Sigmoid colon (tissue), 4 donors: ENCODE measurements around the gene KRR1.

Experiments used
- POLR2A ChIP-seq, 2 donors: fragments of 450-650 bp; IDR thresholded peaks; one replicate each; pipeline ENCODE4 v1.6.1; 2016; ENCODE audit warnings: antibody characterized with exemption in 2 of 2, mild to moderate bottlenecking in 2 of 2, moderate library complexity in 2 of 2
- POLR2AphosphoS5 ChIP-seq, 4 donors: sonication (generic); formaldehyde crosslinking; IDR thresholded peaks; one replicate each; pipeline ENCODE4 v1.6.1; 2017; ENCODE audit warnings: antibody characterized with exemption in 4 of 4

DNA sequence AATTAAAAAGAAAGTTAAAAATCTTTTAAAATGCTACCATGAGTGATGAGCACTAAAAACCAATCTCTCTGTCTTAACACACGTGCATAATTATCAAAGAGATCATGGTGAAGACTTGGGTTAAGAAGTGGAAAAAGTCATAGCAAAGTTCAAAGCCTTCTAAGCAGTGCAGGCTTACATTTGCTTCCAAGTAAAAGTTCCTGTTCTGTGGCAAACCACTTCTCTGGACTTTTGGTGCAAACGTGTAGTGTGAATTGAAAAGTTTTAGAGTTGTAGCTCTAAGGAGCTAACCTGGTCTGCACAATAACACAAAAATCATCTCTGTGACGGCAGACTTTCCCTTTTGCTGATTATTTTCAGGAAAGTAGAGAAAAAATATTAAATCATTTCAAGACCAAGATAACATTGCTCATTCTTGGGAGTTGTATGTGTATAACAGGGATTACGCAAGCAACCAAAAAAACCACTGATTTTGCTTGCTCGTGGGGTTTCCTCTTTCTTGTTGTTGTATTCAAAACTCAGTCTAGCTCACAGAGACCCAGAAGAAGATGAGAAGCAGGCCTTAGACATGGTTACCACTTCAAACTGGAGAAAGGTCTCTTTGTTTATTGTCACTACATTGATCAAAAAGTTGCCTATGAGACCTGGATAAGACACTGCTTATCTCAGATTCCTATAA, 33.2 kb downstream of the KRR1 start:
- TF ChIP-seq POLR2A (IDR thresholded peaks at IDR 0.05) (no peak), POLR2AphosphoS5 (IDR thresholded peaks at IDR 0.05) (no peak)
